22Rv1 (cell line): ENCODE data around the gene COX6A2.

Source experiments
- CTCF ChIP-seq: fragments of 450-650 bp; IDR thresholded peaks from 2 replicates; pipeline ENCODE4 v1.5.1; 2017; ENCODE audit warnings: mild to moderate bottlenecking
- ZFX ChIP-seq: fragments of 450-650 bp; IDR thresholded peaks from 2 replicates; pipeline ENCODE4 v1.6.1; 2017; ENCODE audit warnings: antibody characterized with exemption, borderline replicate concordance

GRCh38 chr16:31461921-31462804, 34.0 kb upstream of the COX6A2 start:
- TF ChIP-seq CTCF (no peak), ZFX (no peak)
